Liver (tissue), 9 donors: ENCODE results near the gene EPB41L4B. TPM values are rescaled to one million over a fixed set of nuclear protein-coding genes. Genes with fewer than 3 reads are reported as not detected.

ENCODE experiments used
- DNase-seq: peaks from one replicate; pipeline ENCODE4 v3.0.0-alpha.2; 2017; ENCODE audit warnings: low spot score
- H3K27ac ChIP-seq, 2 donors: one replicate each; pipeline ENCODE4 v1.7.0; 2013; ENCODE audit warnings: inconsistent platforms in 2 of 2, low read length in 2 of 2, control low read depth in 1 of 2, low read depth in 1 of 2, mild to moderate bottlenecking in 1 of 2
- H3K27me3 ChIP-seq, 4 donors: one replicate each; pipeline versions ENCODE4 v1.6.1 to v1.7.0; 2013; ENCODE audit warnings: low read length in 3 of 4, inconsistent platforms in 1 of 4, mild to moderate bottlenecking in 1 of 4, moderate library complexity in 1 of 4; ENCODE audit not compliant: control insufficient read depth in 4 of 4, insufficient read depth in 4 of 4
- H3K36me3 ChIP-seq, 4 donors: one replicate each; pipeline versions ENCODE4 v1.6.1 to v1.7.0; 2013; ENCODE audit warnings: low read length in 3 of 4, mild to moderate bottlenecking in 3 of 4, low read depth in 1 of 4, moderate library complexity in 1 of 4; ENCODE audit not compliant: control insufficient read depth in 4 of 4, insufficient read depth in 3 of 4
- H3K4me1 ChIP-seq, 4 donors: one replicate each; pipeline versions ENCODE4 v1.6.1 to v1.7.0; 2013; ENCODE audit warnings: low read length in 3 of 4, mild to moderate bottlenecking in 3 of 4, moderate library complexity in 1 of 4; ENCODE audit not compliant: control insufficient read depth in 4 of 4, insufficient read depth in 4 of 4
- H3K4me3 ChIP-seq, 3 donors: one replicate each; pipeline versions ENCODE4 v1.6.1 to v1.7.0; 2013; ENCODE audit warnings: low read length in 3 of 3, control low read depth in 1 of 3, low read depth in 1 of 3, mild to moderate bottlenecking in 1 of 3
- H3K9ac ChIP-seq, 2 donors: one replicate each; pipeline ENCODE4 v1.7.0; 2013; ENCODE audit warnings: low read length in 2 of 2, mild to moderate bottlenecking in 2 of 2, moderate library complexity in 2 of 2, control low read depth in 1 of 2, low read depth in 1 of 2
- H3K9me3 ChIP-seq, 4 donors: one replicate each; pipeline versions ENCODE4 v1.6.1 to v1.7.0; 2013; ENCODE audit warnings: low read length in 3 of 4; ENCODE audit not compliant: control insufficient read depth in 4 of 4
- FOXA1 ChIP-seq: IDR thresholded peaks from 2 replicates; pipeline ENCODE4 v1.6.1; 2016; ENCODE audit warnings: antibody characterized with exemption
- GABPA ChIP-seq, 2 donors: IDR thresholded peaks in 1 of 2; conservative IDR thresholded peaks in 1 of 2; 2 replicates each; pipeline ENCODE4 v1.6.1; 2016; ENCODE audit warnings: antibody characterized with exemption in 2 of 2, mild to moderate bottlenecking in 1 of 2, moderate library complexity in 1 of 2
- HNF4A ChIP-seq, 2 donors: conservative IDR thresholded peaks; 2 replicates each; pipeline ENCODE4 v1.6.1; 2016; ENCODE audit warnings: antibody characterized with exemption in 2 of 2, mild to moderate bottlenecking in 2 of 2
- HNF4G ChIP-seq: IDR thresholded peaks from 2 replicates; pipeline ENCODE4 v1.6.1; 2016; ENCODE audit warnings: antibody characterized with exemption
- NR2F2 ChIP-seq: IDR thresholded peaks from 2 replicates; pipeline ENCODE4 v1.6.1; 2016; ENCODE audit warnings: antibody characterized with exemption
- RAD21 ChIP-seq, 2 donors: IDR thresholded peaks; 2 replicates each; pipeline ENCODE4 v1.6.1; 2016; ENCODE audit warnings: antibody characterized with exemption in 2 of 2, mild to moderate bottlenecking in 2 of 2
- RXRA ChIP-seq, 2 donors: IDR thresholded peaks; 2 replicates each; pipeline ENCODE4 v1.6.1; 2017 to 2018; ENCODE audit warnings: antibody characterized with exemption in 2 of 2, mild to moderate bottlenecking in 1 of 2
- SP1 ChIP-seq: IDR thresholded peaks from 2 replicates; pipeline ENCODE4 v1.6.1; 2018; ENCODE audit warnings: antibody characterized with exemption, mild to moderate bottlenecking
- YY1 ChIP-seq: IDR thresholded peaks from 2 replicates; pipeline ENCODE4 v1.6.1; 2016; ENCODE audit warnings: antibody characterized with exemption, mild to moderate bottlenecking
- ZBTB33 ChIP-seq: IDR thresholded peaks from 2 replicates; pipeline ENCODE4 v1.6.1; 2016; ENCODE audit warnings: antibody characterized with exemption
- WGBS: extraction: QIAGEN DNeasy Blood & Tissue Kit; methylation state at CpG from one replicate; pipeline ENCODE4 v1.1.7; 2013; 5-methylcytosine and 5-hydroxymethylcytosine counted together
- polyA plus RNA-seq, 2 donors: library from polyadenylated mRNA; stranded (reverse) in 1 of 2; unstranded in 1 of 2; fragments of 200-250 nt in 1 of 2; fragments of >200 nt in 1 of 2; fragmentation: Nextera tagmentation in 1 of 2; extraction: Ambion mirVana in 1 of 2; gene quantifications; one replicate each; pipeline versions ENCODE4 v1.2.1 to v1.2.3, GENCODE V29; 2013 to 2015
- total RNA-seq, 2 donors: library from RNA; depleted of rRNA; stranded (reverse); fragments of >200 nt; gene quantifications; one replicate each; pipeline ENCODE4 v1.2.3, GENCODE V29; 2014
- TF ChIP-seq, protein P1 (sequence below): IDR thresholded peaks from 2 replicates; pipeline ENCODE4 v1.6.1; 2016; ENCODE audit warnings: antibody characterized with exemption, mild to moderate bottlenecking
- TF ChIP-seq, protein P2 (sequence below): fragments of 150-350 bp; IDR thresholded peaks from 2 replicates; pipeline ENCODE4 v1.5.1; 2017; ENCODE audit warnings: improper control_type of control experiment, low read depth, low read length; ENCODE audit not compliant: missing input control
- donor health status: healthy.
- donor health status: healthy.
- donor health status: healthy.
- donor health status: healthy.
- donor health status: healthy.

The EPB41L4B gene
- total and polyA plus RNA-seq, 4 donors, result 9.9 to 42.6 (median 23.9) TPM

GRCh38 chr9:109214414-109214813, 106.4 kb downstream of the EPB41L4B start:
- Histone ChIP-seq H3K36me3 (no peaks in the 10 kb centered on the region), H3K27me3 (no peaks in the 10 kb centered on the region), H3K27ac (no peak overlapping the region), H3K4me1 (peaks cover 4 to 15% (median 13%) of the 10 kb centered on the region in 4 donors), H3K4me3 (no peak overlapping the region), H3K9me3 (no peaks in the 10 kb centered on the region), H3K9ac (no peak overlapping the region)
- WGBS, result 96% methylated on average over 6 of the region's 6 CpGs
- no peak for DNase-seq
- no peak for TF ChIP-seq FOXA1
- no peak for TF ChIP-seq NR2F2
- no peak for TF ChIP-seq HNF4G
- TF ChIP-seq RAD21 (IDR thresholded peaks at IDR 0.05), result no peak
- TF ChIP-seq, protein P1, sequence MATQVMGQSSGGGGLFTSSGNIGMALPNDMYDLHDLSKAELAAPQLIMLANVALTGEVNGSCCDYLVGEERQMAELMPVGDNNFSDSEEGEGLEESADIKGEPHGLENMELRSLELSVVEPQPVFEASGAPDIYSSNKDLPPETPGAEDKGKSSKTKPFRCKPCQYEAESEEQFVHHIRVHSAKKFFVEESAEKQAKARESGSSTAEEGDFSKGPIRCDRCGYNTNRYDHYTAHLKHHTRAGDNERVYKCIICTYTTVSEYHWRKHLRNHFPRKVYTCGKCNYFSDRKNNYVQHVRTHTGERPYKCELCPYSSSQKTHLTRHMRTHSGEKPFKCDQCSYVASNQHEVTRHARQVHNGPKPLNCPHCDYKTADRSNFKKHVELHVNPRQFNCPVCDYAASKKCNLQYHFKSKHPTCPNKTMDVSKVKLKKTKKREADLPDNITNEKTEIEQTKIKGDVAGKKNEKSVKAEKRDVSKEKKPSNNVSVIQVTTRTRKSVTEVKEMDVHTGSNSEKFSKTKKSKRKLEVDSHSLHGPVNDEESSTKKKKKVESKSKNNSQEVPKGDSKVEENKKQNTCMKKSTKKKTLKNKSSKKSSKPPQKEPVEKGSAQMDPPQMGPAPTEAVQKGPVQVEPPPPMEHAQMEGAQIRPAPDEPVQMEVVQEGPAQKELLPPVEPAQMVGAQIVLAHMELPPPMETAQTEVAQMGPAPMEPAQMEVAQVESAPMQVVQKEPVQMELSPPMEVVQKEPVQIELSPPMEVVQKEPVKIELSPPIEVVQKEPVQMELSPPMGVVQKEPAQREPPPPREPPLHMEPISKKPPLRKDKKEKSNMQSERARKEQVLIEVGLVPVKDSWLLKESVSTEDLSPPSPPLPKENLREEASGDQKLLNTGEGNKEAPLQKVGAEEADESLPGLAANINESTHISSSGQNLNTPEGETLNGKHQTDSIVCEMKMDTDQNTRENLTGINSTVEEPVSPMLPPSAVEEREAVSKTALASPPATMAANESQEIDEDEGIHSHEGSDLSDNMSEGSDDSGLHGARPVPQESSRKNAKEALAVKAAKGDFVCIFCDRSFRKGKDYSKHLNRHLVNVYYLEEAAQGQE, result no peak
- TF ChIP-seq HNF4A (conservative IDR thresholded peaks at IDR 0.05), result no peak
- no peak for TF ChIP-seq RXRA (IDR thresholded peaks at IDR 0.05)

DNA sequence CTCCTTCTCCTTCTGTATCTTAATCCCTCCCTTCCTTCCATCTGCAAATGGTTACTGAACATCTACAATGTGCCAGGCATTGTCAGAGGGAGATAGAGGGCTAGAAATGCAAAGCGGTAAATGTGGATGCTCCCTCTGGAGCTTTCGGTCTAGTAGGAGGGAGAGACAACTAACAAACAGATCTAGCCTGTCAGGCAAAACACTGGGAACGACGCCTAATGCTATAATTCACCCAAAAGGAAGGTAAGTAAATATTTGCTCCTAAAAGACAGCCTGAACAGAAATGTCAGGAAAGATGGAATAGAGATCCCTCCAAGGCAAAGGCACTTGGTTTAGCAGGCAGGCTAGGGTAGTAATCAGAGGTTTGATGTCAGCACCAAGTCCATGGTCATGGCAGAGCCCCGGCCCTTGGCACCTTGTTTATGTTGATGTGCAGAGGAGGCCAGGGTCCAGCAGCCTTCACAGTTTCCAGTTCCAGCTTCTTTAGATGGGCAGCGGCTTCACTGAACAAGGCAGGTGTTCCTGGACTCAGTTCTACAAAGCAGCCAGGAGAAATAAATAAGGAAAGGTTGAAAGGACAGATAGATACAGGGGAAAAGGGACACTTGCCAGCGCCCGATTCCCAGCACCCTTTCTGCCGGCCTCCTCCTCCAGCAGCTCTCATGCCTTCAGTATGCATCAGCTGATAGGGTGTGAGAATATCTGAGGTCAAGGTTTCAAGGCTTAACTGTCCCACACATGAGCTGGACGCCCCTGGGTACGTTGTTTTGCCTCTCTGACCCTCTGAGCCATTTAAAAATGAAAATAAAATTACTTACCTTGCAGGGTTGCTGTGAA, 107.4 kb downstream of the EPB41L4B start:
- Histone ChIP-seq H3K4me3 (no peak overlapping the region), H3K27ac (no peak overlapping the region), H3K4me1 (peaks cover 4 to 15% (median 13%) of the 10 kb centered on the region in 4 donors), H3K9ac (no peak overlapping the region), H3K36me3 (no peaks in the 10 kb centered on the region), H3K27me3 (no peaks in the 10 kb centered on the region), H3K9me3 (no peaks in the 10 kb centered on the region)
- no peak for TF ChIP-seq SP1
- no peak for TF ChIP-seq GABPA (IDR thresholded peaks at IDR 0.05 in 1 of 2, conservative IDR thresholded peaks at IDR 0.05 in 1 of 2)
- peak in 1 of 2 donors; percentile 12 for TF ChIP-seq HNF4A (conservative IDR thresholded peaks at IDR 0.05)
- no peak for TF ChIP-seq ZBTB33
- no peak for TF ChIP-seq YY1
- TF ChIP-seq, protein P2, sequence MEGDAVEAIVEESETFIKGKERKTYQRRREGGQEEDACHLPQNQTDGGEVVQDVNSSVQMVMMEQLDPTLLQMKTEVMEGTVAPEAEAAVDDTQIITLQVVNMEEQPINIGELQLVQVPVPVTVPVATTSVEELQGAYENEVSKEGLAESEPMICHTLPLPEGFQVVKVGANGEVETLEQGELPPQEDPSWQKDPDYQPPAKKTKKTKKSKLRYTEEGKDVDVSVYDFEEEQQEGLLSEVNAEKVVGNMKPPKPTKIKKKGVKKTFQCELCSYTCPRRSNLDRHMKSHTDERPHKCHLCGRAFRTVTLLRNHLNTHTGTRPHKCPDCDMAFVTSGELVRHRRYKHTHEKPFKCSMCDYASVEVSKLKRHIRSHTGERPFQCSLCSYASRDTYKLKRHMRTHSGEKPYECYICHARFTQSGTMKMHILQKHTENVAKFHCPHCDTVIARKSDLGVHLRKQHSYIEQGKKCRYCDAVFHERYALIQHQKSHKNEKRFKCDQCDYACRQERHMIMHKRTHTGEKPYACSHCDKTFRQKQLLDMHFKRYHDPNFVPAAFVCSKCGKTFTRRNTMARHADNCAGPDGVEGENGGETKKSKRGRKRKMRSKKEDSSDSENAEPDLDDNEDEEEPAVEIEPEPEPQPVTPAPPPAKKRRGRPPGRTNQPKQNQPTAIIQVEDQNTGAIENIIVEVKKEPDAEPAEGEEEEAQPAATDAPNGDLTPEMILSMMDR, result no peak
- peak in 1 of 2 donors; percentile 3 for TF ChIP-seq RAD21 (IDR thresholded peaks at IDR 0.05)
- no peak for DNase-seq
- 49% methylated on average over 11 of the region's 11 CpGs for WGBS
